Activated gamma-delta T cell treated with Interleukin-2 at 50 U/mL for 16 hours (primary cell): ENCODE results near the gene METTL24.
A peak's percentile ranks its signal among the peaks of the same experiment; 100 is the strongest.
"Not testable (repeated sequence)": the region's sequence is repeated elsewhere in the genome, so short reads cannot be mapped to it uniquely, and the experiment has no call there.

ENCODE experiments used
- DNase-seq: peaks from one replicate; pipeline ENCODE4 v3.0.0-alpha.2; 2020

METTL24 gene

GRCh38 chr6:110307368-110307767 is 50.8 kb downstream of the METTL24 start:
- DNase-seq: no peak

GRCh38 chr6:110305832-110306231 is 52.3 kb downstream of the METTL24 start:
- DNase-seq: not testable (repeated sequence)

GRCh38 chr6:110303692-110304091 is 54.5 kb downstream of the METTL24 start:
- DNase-seq: not testable (repeated sequence)

DNA sequence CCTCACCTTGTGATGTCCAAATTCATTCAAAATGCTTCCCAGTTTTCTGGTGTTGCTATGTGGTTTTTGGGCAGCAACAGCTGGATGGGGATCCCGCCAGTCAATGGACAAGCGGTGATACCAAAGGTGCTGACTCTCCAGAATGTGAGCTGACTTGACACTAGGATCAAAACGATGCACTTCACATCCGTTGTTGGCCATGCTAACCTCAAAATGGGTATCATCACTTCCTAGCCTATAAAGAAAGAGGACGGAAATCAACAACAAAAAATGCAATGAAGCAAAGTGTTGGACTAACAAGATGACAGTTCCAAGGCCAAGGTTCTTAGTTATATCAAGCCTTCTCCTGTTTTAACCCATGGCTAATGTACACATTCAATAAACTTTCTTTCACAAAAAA is 59.2 kb downstream of the METTL24 start:
- no peak for DNase-seq

DNA sequence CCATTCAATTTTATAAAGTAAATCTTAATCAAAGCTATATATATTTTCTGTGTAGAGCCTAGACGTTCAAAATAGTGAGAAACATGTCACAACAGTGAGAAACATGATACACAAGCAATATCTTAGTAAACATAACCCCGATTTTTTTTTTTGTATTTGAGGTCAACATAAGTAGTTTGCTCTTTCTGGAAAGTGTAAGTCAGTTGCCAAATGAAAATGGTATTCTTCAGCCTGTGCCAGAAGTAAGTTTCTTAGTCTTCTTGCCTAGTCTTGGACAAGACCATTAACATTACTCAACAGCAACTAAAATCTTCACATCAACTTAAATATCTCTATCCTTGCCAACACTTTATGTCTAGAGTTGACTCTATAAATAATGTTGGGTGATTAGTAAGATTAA is 59.7 kb downstream of the METTL24 start:
- no peak for DNase-seq

GRCh38 chr6:110296241-110297025 is 61.7 kb downstream of the METTL24 start:
- DNase-seq: peak; percentile 9

DNA sequence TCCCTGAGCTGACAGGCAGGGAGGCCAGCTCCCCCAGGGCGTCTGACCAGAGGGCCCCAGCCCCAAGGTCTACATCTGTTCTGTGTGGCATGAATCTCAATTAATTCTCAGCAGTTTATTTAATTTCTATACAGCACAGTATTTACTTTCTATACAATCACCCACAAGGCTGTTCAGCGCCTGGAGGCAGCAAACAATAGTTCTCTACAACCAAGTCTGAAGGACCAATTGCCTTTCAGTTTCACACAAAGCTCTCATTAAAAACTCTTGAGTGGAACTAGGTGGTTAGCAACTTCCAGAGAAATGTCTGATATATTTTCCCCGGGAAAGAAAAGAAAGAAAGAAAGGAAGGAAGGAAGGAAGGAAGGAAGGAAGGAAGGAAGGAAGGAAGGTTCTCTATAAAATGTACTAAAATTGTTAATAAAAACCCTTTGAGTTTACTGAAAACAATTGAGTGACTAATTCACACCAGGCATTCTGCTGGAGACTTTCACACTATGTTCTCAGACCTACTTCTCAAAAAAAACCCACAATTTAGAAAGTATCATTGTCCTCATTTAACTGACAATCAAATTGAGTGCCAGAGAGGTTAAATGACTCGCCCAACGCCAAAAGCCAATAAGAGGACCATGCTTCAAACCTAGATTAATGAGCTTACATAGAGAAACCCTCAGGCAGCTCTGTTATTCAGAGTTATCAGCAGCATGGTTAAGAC is 62.5 kb downstream of the METTL24 start:
- no peak for DNase-seq

DNA sequence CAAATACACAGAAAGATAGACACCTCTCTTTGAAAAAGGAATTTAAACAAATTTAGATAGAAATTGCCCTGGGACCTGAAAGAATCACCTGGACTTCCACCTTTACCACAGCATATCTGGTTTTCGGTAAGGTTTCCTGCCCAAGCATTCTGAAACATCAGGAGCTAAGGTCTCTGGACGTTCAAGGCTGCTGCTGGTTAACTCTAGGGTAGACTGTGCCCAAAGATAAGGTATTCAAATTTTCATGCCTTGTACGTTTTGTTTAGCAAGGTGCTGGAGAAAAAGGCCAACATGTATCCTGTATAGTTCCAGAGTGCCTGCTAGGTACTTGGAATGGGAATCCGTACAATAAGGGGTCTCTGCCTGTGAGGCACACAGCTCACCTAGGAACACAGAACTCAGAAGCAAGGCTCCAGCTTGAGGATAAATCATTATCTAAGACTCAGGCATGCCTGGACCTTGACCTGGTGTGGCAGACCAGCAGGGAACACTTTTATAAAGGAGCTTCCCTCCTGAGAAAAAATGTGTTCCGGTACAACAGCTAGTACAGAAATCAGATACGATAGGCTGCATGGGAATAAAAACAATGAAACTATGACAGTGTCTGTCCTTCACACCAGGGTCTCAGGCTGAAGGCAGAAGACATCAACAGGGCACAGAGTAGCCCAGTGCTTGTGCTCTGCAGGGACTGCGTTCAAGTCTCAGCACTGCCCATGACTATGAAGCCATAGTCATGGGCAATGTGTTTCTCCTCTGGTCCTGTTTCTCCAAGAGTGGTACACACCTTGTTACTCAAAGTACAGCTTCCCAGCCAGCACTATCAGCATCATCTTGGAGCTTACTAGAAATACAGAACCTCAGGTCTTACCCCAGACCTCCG is 70.4 kb downstream of the METTL24 start:
- DNase-seq: no peak

DNA sequence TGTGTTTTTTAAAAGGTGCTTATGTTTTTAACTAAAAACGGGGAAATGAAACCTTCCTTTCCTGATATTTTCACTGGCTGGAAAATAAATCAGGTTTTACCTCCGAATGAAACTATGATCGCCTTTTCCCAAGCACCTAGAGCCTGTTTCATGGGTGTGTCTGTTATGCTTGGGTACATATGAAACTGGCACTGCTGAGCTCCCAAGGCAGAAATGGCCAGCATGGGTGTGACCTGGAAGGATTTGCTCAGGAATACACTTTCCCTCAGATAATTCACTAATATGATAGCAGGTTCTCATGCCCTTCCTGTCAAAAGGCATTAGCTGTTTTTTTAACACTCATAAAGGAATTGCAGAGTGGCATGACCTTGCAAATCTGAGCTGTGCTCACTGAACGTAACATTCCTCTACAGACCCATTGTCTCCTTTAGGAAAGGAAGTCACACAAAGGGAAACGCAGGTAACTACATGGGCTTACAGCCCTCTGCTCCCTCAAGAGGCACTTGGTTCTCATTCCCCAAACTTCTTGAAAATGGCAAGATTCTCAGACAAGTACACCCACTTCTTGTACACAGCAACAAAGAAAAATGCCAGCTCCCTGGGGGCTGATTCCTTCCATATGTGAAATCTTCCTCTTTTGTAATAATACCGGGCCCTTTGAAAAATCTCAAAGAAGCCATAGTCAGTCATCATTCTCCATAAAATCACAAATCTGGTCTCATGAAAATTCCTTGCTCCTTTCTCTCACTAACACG is 72.7 kb downstream of the METTL24 start:
- DNase-seq: no peak

DNA sequence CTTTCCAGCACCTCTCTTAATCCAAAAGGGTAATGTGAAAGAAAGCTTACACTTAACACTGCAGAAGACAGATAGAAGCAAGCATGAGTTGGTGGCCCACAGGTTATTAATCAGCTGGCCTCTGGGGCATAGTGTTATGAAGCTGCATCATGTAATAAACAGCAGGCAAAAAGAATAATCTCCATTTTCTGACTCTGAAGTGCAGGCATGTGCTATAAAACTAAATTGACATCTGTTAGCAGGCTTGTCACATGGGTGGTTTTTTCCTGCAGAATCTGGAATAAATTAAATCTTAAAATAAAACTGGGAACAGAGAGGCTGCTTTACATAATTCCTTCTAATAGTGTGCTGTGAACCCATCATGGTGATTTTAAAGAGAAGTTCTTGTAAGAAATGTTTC is 73.3 kb downstream of the METTL24 start:
- DNase-seq: no peak

GRCh38 chr6:110283657-110284056 is 74.5 kb downstream of the METTL24 start:
- no peak for DNase-seq

DNA sequence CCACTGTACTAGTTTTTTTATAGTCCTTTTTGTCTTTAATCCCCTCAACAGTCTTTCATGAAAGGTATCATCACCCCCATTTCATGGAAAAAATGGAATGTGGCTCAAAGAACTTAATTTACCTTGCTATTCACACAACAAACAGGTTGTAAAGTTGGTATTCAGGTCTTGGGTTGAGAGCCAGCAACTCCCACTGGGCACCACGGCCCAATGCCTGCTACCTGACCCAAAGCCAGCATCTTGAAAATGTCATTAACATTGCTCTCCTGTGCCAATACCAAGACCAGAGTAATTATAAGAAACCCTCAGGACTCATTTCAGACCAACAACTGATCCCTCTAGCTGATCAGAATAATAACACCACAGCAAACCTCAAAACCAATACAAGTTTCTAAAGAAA is 75.7 kb downstream of the METTL24 start:
- no peak for DNase-seq

DNA sequence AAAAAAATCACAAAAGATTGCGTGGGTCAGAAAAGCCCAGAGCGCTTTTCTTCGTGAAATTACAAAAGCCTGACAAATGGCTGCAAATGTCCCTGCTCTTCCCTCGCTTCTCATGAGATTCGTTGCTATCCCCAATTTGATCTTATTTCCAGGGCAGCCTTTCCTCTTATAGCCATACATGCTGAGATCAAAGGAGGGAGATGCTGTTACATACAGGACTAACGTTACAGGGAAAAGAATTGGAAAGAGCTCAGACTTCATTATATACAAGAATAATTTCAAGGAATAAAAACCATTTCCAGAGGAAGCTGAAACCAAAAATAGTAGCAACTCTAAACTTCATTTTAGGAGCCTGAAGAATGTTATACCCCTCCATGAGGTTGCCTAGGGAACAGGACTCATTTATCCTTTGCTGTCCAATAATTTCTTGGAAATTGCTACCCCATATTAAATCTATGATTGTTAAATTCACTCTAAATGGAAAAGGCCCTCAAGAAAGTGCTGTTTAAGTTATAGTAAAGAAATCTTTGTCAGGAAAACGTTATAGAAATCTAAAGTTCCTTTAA is 81.0 kb downstream of the METTL24 start:
- no peak for DNase-seq

DNA sequence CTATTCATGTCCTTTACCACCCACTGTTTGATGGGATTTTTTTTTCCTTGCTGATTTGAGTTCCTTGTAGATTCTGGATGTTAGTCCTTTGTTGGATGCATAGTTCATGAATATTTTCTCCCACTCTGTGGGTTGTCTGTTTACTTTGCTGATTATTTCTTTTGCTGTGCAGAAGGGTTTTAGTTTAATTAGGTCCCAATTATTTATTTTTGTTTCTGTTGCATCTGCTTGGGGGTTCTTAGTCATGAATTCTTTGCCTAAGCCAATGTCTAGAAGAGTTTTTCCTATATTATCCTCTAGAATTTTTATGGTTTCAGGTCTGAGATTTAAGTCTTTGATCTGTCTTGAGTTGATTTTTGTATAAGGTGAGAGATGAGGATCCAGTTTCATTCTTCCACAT is 85.4 kb downstream of the METTL24 start:
- DNase-seq: not testable (repeated sequence)

DNA sequence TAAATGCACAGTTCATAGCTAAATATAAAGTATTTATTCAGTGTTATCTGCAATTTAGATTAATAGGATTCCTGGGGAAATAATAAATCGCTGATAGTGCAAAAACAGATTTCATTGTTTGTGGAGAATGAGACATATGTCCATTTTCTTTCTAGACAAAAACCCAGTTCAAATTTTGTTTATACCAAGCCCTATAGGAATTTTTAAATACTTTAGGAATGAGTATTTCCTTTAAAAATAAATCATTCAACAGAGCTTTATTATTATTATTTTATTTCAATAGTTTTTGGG is 86.5 kb downstream of the METTL24 start:
- DNase-seq: no peak

DNA sequence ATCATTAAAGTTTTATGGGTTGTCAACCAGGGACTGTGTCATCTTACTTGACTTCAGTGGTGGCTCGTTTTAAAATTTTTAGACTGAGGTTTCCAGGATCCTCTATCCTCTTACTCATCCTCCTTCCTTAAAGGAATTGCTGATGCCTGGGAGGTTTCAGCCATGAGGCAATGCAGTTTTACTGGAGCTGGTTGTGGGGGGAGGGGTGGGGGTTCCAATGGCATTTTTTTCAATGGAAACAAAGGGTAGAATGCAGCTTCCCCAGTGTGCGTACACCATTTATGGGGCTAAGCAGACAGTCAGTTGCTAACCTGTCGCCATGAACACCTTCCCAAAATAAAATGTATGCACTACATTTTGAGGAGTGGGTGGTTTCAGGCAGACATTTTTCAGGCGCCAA is 88.0 kb downstream of the METTL24 start:
- no peak for DNase-seq

DNA sequence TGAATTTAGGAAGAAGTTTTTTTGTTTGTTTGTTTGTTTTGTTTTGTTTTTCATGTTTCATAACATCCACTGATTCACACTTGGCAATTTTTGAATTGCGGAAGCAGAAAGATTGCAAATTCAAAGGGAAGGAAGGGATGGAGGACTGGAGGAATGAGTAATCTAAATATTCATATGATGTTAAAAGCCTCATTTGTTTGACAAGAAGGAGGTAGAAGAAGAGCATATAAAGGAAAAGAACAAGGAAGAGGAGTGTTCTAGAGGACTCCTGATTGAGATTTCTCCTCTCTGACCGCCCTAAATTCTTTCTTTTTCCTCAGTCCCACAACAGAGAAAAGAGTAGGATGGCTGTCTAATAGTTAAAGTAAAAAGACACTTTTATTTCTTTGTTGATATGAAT is 88.5 kb downstream of the METTL24 start:
- no peak for DNase-seq

DNA sequence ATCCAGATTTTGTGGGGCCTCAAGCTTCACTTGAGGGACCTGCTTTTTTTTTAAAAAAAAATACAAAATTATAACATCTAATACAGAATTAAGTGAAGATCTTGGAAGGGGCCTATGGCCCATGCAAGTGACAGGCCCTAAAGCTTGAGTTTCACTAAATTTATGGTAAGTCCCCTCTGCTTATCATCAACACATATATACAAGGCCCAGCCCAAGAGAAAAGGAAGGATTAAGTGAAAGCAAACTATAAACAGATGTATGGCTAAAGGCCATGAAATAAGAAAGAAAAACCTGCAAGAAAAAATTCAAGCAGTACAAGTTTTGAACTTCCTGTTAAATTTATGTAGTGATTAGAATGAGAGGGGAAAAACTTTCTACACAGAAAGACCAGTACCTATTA is 91.2 kb downstream of the METTL24 start:
- DNase-seq: no peak

- no peak for DNase-seq
Observed at GRCh38 chr6:110265273-110265672, 92.9 kb downstream of the METTL24 start.

DNA sequence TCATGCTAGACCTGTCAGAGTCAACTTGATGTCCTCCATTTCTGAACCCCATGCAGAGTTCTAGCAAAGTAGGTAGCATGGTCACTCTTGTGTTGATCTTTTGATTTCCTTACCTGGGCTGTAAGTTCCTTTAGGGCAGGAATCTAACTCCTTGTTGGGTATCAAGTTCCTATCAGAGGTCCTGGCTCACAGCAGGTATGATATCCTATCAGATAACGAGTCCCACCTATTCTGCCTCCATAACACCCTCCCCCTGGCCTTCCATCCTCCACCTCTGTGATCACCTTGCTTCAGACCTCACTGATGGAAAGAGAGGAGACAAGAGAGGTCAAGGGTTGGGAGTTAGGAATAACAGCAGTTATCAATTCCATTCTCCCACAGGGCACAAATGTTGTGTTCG is 101.8 kb downstream of the METTL24 start:
- DNase-seq: no peak

GRCh38 chr6:110255211-110255750 is 102.9 kb downstream of the METTL24 start:
- DNase-seq: peak; percentile 4

DNA sequence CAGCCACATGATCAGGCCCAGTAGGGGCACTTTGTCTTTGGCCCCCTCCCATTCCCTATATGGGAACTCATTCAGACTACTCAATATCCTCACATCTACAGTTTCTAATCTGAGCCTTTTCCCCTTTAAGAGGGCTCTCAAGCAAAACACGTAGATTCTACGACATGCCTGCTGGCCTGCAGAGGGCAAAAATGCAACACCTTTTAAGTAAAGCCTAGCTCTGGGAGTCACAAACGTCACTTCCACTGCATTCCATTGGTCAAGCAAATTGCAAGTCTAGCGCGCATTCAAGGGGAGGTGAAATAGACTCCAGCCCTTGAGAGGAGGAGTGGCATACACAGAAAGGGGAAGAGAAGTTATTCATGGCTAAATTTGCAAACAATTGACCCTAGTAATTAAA is 107.3 kb downstream of the METTL24 start:
- no peak for DNase-seq
